HepG2 (cell line): Measurements from ENCODE around the gene MYL12B.

Experiments
- SIN3A ChIP-seq: IDR thresholded peaks from 2 replicates; pipeline ENCODE4 v1.6.1; 2011; ENCODE audit warnings: low read depth, mild to moderate bottlenecking, control low read depth, low read length, borderline replicate concordance
- SRF ChIP-seq: IDR thresholded peaks from 2 replicates; pipeline ENCODE4 v1.6.1; 2011; ENCODE audit warnings: mild to moderate bottlenecking, low read depth, low read length, moderate library complexity
- YEATS2 ChIP-seq: sonication (generic); formaldehyde crosslinking; IDR thresholded peaks from 2 replicates; pipeline ENCODE4 v1.4.0; 2020; ENCODE audit warnings: missing genetic modification reagents, borderline replicate concordance
- ZNF317 ChIP-seq: sonication (generic); formaldehyde crosslinking; IDR thresholded peaks from 2 replicates; pipeline ENCODE4 v1.5.0; 2020; ENCODE audit warnings: mild to moderate bottlenecking, missing genetic modification reagents
- ZNF670 ChIP-seq: sonication (generic); formaldehyde crosslinking; IDR thresholded peaks from 2 replicates; pipeline ENCODE4 v1.8.0; 2022; ENCODE audit warnings: mild to moderate bottlenecking, missing genetic modification reagents, borderline replicate concordance
- TF ChIP-seq, protein P1 (sequence below): sonication (generic); formaldehyde crosslinking; IDR thresholded peaks from 2 replicates; pipeline ENCODE4 v1.8.1; 2023; ENCODE audit warnings: mild to moderate bottlenecking, missing genetic modification reagents, borderline replicate concordance
- TF ChIP-seq, protein P2 (sequence below): sonication (generic); formaldehyde crosslinking; IDR thresholded peaks from 2 replicates; pipeline ENCODE4 v1.5.0; 2020; ENCODE audit warnings: mild to moderate bottlenecking, missing genetic modification reagents
- TF ChIP-seq, protein P3 (sequence below): sonication (generic); formaldehyde crosslinking; IDR thresholded peaks from 2 replicates; pipeline ENCODE4 v1.4.0; 2020; ENCODE audit warnings: low read depth, mild to moderate bottlenecking, missing genetic modification reagents
- TF ChIP-seq, protein P4 (sequence below): sonication (generic); formaldehyde crosslinking; IDR thresholded peaks from 2 replicates; pipeline ENCODE4 v1.5.0; 2020; ENCODE audit warnings: mild to moderate bottlenecking, missing genetic modification reagents, moderate library complexity

DNA sequence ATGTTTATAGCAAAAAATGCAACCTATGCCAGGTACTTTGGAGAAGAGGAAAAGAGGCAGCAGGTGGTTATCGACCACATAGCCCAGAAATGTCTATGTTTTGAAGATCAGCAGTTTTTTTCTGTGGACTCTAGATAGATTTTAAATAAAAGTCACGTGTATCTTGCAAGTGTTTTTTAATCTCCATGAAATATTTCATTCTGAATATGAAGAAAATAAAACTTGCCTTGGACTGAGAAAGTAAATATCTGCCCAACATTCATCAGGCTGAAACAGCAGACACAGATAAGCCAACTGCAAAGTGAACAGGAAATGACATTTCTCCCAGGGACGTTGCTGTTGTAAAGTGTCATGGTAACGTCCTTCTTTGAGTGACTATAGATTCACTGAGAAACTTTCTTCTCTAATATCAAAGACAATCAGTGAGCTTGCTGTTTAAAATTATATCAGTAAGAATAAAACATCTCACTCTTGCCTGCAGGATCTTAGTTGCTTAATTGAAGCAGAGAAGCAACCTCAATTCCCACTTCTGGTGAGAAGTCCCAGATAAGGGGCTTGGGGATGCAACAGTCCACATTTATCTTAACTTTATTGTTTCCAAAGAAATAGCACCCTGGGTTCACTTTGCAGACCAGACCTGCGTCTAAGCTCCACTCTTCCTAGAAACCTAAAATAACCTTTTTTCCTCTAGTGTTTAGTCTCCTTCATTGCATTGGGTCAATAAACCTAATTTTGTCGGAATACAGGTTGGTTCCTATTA lies 48.5 kb upstream of the MYL12B start:
- TF ChIP-seq, protein P1, sequence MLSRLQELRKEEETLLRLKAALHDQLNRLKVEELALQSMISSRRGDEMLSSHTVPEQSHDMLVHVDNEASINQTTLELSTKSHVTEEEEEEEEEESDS: no peak
- no peak for TF ChIP-seq ZNF317 (CRISPR knock-in tag)
- TF ChIP-seq SRF: no peak
- TF ChIP-seq, protein P2, sequence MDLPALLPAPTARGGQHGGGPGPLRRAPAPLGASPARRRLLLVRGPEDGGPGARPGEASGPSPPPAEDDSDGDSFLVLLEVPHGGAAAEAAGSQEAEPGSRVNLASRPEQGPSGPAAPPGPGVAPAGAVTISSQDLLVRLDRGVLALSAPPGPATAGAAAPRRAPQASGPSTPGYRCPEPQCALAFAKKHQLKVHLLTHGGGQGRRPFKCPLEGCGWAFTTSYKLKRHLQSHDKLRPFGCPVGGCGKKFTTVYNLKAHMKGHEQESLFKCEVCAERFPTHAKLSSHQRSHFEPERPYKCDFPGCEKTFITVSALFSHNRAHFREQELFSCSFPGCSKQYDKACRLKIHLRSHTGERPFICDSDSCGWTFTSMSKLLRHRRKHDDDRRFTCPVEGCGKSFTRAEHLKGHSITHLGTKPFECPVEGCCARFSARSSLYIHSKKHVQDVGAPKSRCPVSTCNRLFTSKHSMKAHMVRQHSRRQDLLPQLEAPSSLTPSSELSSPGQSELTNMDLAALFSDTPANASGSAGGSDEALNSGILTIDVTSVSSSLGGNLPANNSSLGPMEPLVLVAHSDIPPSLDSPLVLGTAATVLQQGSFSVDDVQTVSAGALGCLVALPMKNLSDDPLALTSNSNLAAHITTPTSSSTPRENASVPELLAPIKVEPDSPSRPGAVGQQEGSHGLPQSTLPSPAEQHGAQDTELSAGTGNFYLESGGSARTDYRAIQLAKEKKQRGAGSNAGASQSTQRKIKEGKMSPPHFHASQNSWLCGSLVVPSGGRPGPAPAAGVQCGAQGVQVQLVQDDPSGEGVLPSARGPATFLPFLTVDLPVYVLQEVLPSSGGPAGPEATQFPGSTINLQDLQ (CRISPR knock-in tag): no peak
- TF ChIP-seq, protein P3, sequence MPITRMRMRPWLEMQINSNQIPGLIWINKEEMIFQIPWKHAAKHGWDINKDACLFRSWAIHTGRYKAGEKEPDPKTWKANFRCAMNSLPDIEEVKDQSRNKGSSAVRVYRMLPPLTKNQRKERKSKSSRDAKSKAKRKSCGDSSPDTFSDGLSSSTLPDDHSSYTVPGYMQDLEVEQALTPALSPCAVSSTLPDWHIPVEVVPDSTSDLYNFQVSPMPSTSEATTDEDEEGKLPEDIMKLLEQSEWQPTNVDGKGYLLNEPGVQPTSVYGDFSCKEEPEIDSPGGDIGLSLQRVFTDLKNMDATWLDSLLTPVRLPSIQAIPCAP (CRISPR knock-in tag): no peak
- no peak for TF ChIP-seq ZNF670 (CRISPR knock-in tag)
- no peak for TF ChIP-seq SIN3A
- TF ChIP-seq, protein P4, sequence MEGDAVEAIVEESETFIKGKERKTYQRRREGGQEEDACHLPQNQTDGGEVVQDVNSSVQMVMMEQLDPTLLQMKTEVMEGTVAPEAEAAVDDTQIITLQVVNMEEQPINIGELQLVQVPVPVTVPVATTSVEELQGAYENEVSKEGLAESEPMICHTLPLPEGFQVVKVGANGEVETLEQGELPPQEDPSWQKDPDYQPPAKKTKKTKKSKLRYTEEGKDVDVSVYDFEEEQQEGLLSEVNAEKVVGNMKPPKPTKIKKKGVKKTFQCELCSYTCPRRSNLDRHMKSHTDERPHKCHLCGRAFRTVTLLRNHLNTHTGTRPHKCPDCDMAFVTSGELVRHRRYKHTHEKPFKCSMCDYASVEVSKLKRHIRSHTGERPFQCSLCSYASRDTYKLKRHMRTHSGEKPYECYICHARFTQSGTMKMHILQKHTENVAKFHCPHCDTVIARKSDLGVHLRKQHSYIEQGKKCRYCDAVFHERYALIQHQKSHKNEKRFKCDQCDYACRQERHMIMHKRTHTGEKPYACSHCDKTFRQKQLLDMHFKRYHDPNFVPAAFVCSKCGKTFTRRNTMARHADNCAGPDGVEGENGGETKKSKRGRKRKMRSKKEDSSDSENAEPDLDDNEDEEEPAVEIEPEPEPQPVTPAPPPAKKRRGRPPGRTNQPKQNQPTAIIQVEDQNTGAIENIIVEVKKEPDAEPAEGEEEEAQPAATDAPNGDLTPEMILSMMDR: no peak
- no peak for TF ChIP-seq YEATS2 (CRISPR knock-in tag)
